ENCODE results near the gene ERG28. TPM values are rescaled to one million over a fixed set of nuclear protein-coding genes. Genes with fewer than 3 reads are reported as not detected.

ERG28 gene
- total RNA-seq, 1 experiment from 2014 or later, result 29.1 TPM

DNA sequence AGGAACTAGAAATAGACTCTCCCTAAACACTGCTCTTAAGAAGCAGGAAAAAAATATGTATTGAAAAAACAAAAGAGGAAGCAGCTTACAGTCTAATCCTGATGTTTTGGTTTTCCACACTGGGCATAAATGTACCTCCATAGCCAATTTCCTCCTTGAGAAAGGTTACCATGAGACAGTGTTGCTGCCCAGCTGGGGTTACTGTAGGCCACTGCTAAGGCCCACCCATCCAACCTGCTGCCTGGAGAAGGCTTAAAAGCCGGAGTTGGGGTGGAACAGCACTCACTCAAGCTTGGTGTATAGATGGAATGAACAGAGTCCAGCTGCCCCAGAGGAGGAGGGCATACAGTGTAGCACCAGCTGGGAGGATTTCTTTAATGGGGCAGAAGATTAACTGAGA, 41.1 kb downstream of the ERG28 start:
- H4K91ac ChIP-seq (ENCODE audit: insufficient read length, low read depth, low read length), result no peak overlapping the region
- no peaks in the 10 kb centered on the region for H3K23me2 ChIP-seq (ENCODE audit: insufficient read length, low read depth, low read length, poor library complexity, severe bottlenecking)
- no peak overlapping the region for H2BK15ac ChIP-seq (ENCODE audit: low read depth, low read length)
- Mint-ChIP-seq H3K27me3 (ENCODE audit: low read depth) (peaks cover 3% of the 10 kb centered on the region), H3K9me3 (no peaks in the 10 kb centered on the region; a peak in 1 of 5 replicates), H3K27ac (no peak overlapping the region), H3K36me3 (ENCODE audit: insufficient read depth in 1 of 3, low read depth in 3 of 3) (no peaks in the 10 kb centered on the region; a peak in 1 of 7 replicates), H3K4me1 (no peaks in the 10 kb centered on the region), H3K4me3 (no peak overlapping the region)
- H4K8ac ChIP-seq (replicated peaks; ENCODE audit: insufficient read length, low read depth, low read length), result no peak overlapping the region
- no peaks in the 10 kb centered on the region for H3K9me3 ChIP-seq (ENCODE audit: control insufficient read depth, low read depth, low read length)
- WGBS (ENCODE audit: extremely low coverage, insufficient read length, low lambda C conversion rate), result no CpG with 5 or more reads among the region's 1 CpG
- no peaks in the 10 kb centered on the region for H3K4me1 ChIP-seq (ENCODE audit: insufficient read depth, low read length)
- H4K5ac ChIP-seq (ENCODE audit: insufficient read length, low read depth, low read length), result no peak overlapping the region
- H3K4me2 ChIP-seq (ENCODE audit: insufficient read depth, insufficient read length, low read length), result no peak overlapping the region
- no peak overlapping the region for H3K23ac ChIP-seq (ENCODE audit: insufficient read length, low read depth, low read length)
- no peak overlapping the region for H3K27ac ChIP-seq (ENCODE audit: insufficient read length, low read depth, low read length)
- no peaks in the 10 kb centered on the region for H3K79me1 ChIP-seq (ENCODE audit: insufficient read depth, low read depth, low read length, poor library complexity, severe bottlenecking)
- no peaks in the 10 kb centered on the region for H4K20me1 ChIP-seq (ENCODE audit: control insufficient read depth, insufficient read depth, insufficient read length)
- no peak overlapping the region for H2AFZ ChIP-seq (ENCODE audit: low read length)
- no peak overlapping the region for H3K9ac ChIP-seq (ENCODE audit: extremely low read depth, insufficient read length, low read length)
- H2BK120ac ChIP-seq (ENCODE audit: low read depth, low read length, poor library complexity, severe bottlenecking), result no peak overlapping the region
- H2BK5ac ChIP-seq (ENCODE audit: insufficient read length, low read length), result no peak overlapping the region
- H2BK12ac ChIP-seq (ENCODE audit: insufficient read length, low read depth, low read length), result no peak overlapping the region
- no peak overlapping the region for H3K14ac ChIP-seq (ENCODE audit: insufficient read depth, low read length)
- H3K18ac ChIP-seq (ENCODE audit: insufficient read length, low read depth, low read length), result no peak overlapping the region
- no peak for DNase-seq
- no peak overlapping the region for H3K56ac ChIP-seq (ENCODE audit: insufficient read length, low read depth, low read length)
- no peaks in the 10 kb centered on the region for H3K27me3 ChIP-seq (ENCODE audit: insufficient read depth, low read length)
- H3T11ph ChIP-seq (ENCODE audit: low read length), result no peak overlapping the region
- H3K79me2 ChIP-seq (ENCODE audit: insufficient read depth, low read length), result no peaks in the 10 kb centered on the region
- H2BK20ac ChIP-seq (ENCODE audit: low read depth, low read length, poor library complexity, severe bottlenecking), result no peak overlapping the region
- TF ChIP-seq, protein P1, sequence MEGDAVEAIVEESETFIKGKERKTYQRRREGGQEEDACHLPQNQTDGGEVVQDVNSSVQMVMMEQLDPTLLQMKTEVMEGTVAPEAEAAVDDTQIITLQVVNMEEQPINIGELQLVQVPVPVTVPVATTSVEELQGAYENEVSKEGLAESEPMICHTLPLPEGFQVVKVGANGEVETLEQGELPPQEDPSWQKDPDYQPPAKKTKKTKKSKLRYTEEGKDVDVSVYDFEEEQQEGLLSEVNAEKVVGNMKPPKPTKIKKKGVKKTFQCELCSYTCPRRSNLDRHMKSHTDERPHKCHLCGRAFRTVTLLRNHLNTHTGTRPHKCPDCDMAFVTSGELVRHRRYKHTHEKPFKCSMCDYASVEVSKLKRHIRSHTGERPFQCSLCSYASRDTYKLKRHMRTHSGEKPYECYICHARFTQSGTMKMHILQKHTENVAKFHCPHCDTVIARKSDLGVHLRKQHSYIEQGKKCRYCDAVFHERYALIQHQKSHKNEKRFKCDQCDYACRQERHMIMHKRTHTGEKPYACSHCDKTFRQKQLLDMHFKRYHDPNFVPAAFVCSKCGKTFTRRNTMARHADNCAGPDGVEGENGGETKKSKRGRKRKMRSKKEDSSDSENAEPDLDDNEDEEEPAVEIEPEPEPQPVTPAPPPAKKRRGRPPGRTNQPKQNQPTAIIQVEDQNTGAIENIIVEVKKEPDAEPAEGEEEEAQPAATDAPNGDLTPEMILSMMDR (conservative IDR thresholded peaks at IDR 0.05), result no peak
- H3K4ac ChIP-seq (ENCODE audit: low read depth, low read length), result no peak overlapping the region
- no peak overlapping the region for H2AK5ac ChIP-seq (ENCODE audit: insufficient read length, low read length)
